ENCODE results near the gene CEPT1. TPM values are rescaled to one million over a fixed set of nuclear protein-coding genes. Genes with fewer than 3 reads are reported as not detected.

CEPT1 gene
- total RNA-seq, 4 donors from 2014 or later = 38.7 to 56.9 (median 43.8) TPM

DNA sequence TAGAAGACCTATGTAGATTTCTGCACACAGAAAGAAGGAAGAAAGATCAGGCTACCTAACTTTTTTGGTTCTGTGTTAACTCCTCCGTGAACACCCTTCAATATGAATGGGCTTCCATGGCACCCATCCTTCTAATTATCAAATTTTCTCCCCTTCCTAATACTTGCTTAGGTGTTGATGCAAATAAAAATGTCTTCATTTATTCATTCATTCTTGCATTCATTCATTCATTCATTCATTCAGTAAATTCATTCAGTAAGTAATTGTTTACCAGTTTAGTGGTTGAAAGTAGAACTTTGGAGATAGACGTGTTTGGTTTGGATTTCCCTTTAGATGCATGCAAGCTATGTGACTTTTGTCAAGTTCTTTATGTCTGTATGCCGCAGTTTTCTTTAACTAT, 92.1 kb downstream of the CEPT1 start:
- no peaks in the 10 kb centered on the region for H3K27me3 ChIP-seq
- TF ChIP-seq POLR2A (IDR thresholded peaks at IDR 0.05) = no peak
- DNase-seq = no peak
- no peaks in the 10 kb centered on the region for H3K9me3 ChIP-seq
- no peak overlapping the region for H3K27ac ChIP-seq
- H3K4me3 ChIP-seq = no peak overlapping the region
- no peaks in the 10 kb centered on the region for H3K36me3 ChIP-seq
- no peaks in the 10 kb centered on the region for H3K4me1 ChIP-seq

DNA sequence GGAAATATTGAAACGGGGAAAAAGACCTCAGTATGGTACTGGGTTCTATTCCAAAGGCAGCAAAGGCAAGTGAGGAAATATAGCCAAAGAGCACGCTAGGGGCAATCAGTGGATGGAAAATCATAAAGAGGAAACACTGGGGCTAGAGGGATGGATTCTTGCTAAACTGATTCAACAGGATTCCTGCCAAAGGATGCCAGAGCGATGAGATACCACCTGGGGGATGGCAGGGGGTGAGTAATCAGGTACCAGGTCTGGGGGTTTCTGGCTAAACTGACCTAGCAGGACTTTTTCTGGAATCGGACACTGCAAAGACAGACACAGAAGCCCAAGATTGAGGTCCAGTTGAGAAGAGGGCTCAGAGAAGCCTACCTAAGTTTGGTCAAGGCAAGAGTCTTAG, 94.2 kb downstream of the CEPT1 start:
- no peaks in the 10 kb centered on the region for H3K27me3 ChIP-seq
- no peak for TF ChIP-seq POLR2A (IDR thresholded peaks at IDR 0.05)
- TF ChIP-seq, protein P1, sequence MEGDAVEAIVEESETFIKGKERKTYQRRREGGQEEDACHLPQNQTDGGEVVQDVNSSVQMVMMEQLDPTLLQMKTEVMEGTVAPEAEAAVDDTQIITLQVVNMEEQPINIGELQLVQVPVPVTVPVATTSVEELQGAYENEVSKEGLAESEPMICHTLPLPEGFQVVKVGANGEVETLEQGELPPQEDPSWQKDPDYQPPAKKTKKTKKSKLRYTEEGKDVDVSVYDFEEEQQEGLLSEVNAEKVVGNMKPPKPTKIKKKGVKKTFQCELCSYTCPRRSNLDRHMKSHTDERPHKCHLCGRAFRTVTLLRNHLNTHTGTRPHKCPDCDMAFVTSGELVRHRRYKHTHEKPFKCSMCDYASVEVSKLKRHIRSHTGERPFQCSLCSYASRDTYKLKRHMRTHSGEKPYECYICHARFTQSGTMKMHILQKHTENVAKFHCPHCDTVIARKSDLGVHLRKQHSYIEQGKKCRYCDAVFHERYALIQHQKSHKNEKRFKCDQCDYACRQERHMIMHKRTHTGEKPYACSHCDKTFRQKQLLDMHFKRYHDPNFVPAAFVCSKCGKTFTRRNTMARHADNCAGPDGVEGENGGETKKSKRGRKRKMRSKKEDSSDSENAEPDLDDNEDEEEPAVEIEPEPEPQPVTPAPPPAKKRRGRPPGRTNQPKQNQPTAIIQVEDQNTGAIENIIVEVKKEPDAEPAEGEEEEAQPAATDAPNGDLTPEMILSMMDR (IDR thresholded peaks at IDR 0.05) = no peak
- H3K4me3 ChIP-seq = no peak overlapping the region
- no peak overlapping the region for H3K27ac ChIP-seq
- no peak for DNase-seq
- no peaks in the 10 kb centered on the region for H3K4me1 ChIP-seq
- H3K36me3 ChIP-seq = no peaks in the 10 kb centered on the region
- no peaks in the 10 kb centered on the region for H3K9me3 ChIP-seq

Small RNAs within 50 kb of the gene (small RNA-seq; reads per million reads assigned to genes)
- gene AL355816.1 = 0 reads per million in 2 donors

Other genes with a start within 250 kb of the CEPT1 start
- 10 to 100 TPM in 1 of 4 donors, 1 to 10 TPM in 3; 6.0 to 10.7 (median 7.5) TPM for gene LRIF1, start 176.3 kb upstream of the CEPT1 start, total RNA-seq
- gene DRAM2, start 130 bp upstream of the CEPT1 start, total RNA-seq = 10 to 100 TPM; 28.9 to 64.2 (median 48.5) TPM
- 100 to 1,000 TPM in 1 of 4 donors, 10 to 100 TPM in 3; 71.3 to 220 (median 86.5) TPM for gene DENND2D, start 60.4 kb downstream of the CEPT1 start, total RNA-seq
- 10 to 100 TPM in 1 of 4 donors, 1 to 10 TPM in 1, under 1 TPM in 1, not detected in 1; 0.67 to 14.0 (median 3.3) TPM for gene CHI3L2, start 87.5 kb downstream of the CEPT1 start, total RNA-seq
- gene CHIA, start 150.6 kb downstream of the CEPT1 start, total RNA-seq = not detected